Bronchial epithelial cell (primary cell): ENCODE measurements around the gene DHRS11. TPM values are rescaled to one million over a fixed set of nuclear protein-coding genes. Genes with fewer than 3 reads are reported as not detected.

Experiments used
- DNase-seq: peaks from one replicate; pipeline ENCODE4 v3.0.0-alpha.2; 2010; ENCODE audit warnings: low read depth
- FAIRE-seq: peaks from 2 replicates; lab custom pipeline; 2011; peaks lifted over from hg19 to GRCh38; lab: Jason Lieb, UNC
- H3K27me3 ChIP-seq: 2 replicates; pipeline ENCODE4 v1.5.1; 2011; ENCODE audit warnings: low read length; ENCODE audit not compliant: control insufficient read depth, insufficient read depth
- H3K36me3 ChIP-seq: 2 replicates; pipeline ENCODE4 v1.5.1; 2011; ENCODE audit warnings: low read length; ENCODE audit not compliant: control insufficient read depth, insufficient read depth
- H3K4me3 ChIP-seq: 2 replicates; pipeline ENCODE4 v1.5.1; 2011; ENCODE audit warnings: mild to moderate bottlenecking, low read depth, low read length, control low read depth
- CTCF ChIP-seq: IDR thresholded peaks from 2 replicates; pipeline ENCODE4 v1.5.1; 2011; ENCODE audit warnings: mild to moderate bottlenecking, moderate library complexity, low read length, control low read depth, inconsistent platforms; ENCODE audit not compliant: insufficient read depth, severe bottlenecking
- total RNA-seq: library from RNA; depleted of rRNA; stranded (reverse); fragments of >200 nt; gene quantifications from 2 replicates; pipeline ENCODE4 v1.2.1, GENCODE V29; 2014

The DHRS11 gene
- total RNA-seq, 1 donor from 2014 or later, result 7.9 TPM

DNA sequence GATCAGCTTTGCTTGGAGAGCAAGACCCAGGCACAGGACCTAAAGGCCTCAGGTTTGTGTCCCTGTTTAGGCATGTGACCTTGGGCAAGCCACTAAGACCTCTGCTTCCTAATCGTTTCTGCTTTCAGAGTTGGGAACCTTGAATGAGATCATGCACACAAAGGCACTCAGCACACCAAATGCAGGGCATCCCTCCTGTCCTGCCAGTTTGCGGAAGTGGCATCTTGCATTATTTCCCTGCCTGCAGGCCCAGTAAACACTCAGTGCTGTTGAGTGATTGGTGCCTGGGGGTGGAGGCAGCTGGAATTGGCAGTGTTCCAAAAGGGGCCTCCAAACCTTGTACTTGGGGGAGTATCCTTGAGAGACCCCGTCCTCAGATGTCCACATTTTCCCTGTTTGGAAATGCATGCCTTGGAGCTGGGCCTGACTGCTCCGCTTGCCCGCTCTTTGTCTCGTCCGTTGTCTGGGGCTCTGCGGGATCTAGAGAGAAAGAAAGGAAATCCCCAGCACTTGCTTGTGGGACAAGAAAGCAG is 38.4 kb downstream of the DHRS11 start:
- DNase-seq (no peak), FAIRE-seq (no peak)
- H3K4me3 ChIP-seq, result no peak overlapping the region
- no peaks in the 10 kb centered on the region for H3K36me3 ChIP-seq
- no peak for TF ChIP-seq CTCF
- H3K27me3 ChIP-seq, result peaks cover 11% of the 10 kb centered on the region

DNA sequence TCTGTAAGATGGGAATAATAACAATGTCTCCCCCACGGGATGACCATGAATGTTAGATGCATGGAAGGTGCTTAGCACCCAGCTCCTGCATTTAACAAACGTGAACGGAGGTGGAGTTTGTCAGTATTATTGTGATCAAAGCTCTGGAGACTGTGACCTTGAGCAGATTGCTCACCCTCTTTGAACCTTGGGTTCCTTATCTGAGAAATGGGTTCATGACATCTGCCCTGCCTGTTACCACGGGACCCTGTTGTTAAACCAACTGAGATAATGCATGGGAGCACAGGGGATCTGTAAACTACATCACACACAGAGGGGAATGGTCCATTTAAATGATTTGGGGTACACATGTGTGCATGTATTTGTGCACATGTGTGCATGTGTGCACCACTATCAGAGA is 39.3 kb downstream of the DHRS11 start:
- DNase-seq (no peak), FAIRE-seq (no peak)
- TF ChIP-seq CTCF, result no peak
- H3K36me3 ChIP-seq, result no peaks in the 10 kb centered on the region
- H3K4me3 ChIP-seq, result no peak overlapping the region
- H3K27me3 ChIP-seq, result peaks cover 11% of the 10 kb centered on the region

DNA sequence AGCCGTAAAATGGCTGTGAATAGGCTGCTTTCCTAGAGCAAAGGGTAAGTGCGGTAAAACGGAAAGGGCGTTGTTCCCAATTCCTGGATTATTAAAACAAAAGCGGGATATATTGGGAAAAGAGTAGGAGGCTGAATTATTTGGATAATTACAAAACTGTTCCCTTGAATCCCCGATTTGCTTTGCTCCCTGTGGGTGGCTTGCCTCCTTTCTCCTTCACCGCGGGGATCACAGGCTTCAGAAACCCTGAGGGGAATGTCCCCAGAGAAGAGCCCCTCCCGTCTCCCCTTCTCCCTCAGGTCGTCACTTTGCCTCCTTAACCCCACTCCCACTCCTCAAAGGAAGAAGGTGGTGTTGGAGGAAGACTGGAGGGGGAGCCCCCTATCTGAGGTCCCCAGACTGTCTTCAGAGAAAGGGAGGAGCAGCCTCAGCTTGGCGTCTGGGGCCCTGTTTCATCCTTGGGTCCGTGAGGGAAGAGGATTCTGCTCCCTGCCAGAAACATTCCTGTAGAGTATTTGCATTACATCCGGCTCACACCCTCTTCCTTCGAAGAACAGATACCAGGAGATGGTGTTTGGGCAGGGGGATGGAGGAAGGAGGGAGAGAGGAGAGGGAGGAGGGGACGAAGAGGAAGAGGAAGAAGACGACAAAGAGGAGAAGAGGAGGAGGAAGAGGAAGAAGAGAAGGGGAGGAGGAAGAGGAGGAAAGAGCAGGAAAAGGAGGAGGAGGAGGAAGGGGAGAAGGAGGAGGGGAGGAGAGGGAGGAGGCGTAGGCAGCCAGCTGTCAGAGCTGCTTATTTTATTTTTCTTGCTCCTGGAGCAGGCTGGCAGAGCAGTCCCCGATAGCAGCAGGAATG is 41.5 kb downstream of the DHRS11 start:
- no peak for DNase-seq
- Histone ChIP-seq H3K36me3 (no peaks in the 10 kb centered on the region), H3K4me3 (no peak overlapping the region), H3K27me3 (peaks cover 12% of the 10 kb centered on the region)
- TF ChIP-seq CTCF, result no peak
- no peak for FAIRE-seq

- Histone ChIP-seq H3K27me3 (peaks cover 50% of the 10 kb centered on the region), H3K4me3 (no peak overlapping the region), H3K36me3 (no peaks in the 10 kb centered on the region)
- FAIRE-seq, result no peak
- no peak for TF ChIP-seq CTCF
- DNase-seq, result no peak
Observed at GRCh38 chr17:36640346-36640745, 48.7 kb downstream of the DHRS11 start.

GRCh38 chr17:36640836-36641235 is 49.2 kb downstream of the DHRS11 start:
- Histone ChIP-seq H3K36me3 (no peaks in the 10 kb centered on the region), H3K4me3 (no peak overlapping the region), H3K27me3 (peaks cover 50% of the 10 kb centered on the region)
- no peak for DNase-seq
- TF ChIP-seq CTCF, result no peak
- FAIRE-seq, result no peak
